GM15510 (cell line): ENCODE data around the gene KRT32.

Experiments used
- POLR2A ChIP-seq: IDR thresholded peaks from 3 replicates; pipeline ENCODE4 v1.6.1; 2011; ENCODE audit warnings: borderline replicate concordance; ENCODE audit not compliant: insufficient read length; ENCODE audit errors: extremely low read depth

The KRT32 gene

DNA sequence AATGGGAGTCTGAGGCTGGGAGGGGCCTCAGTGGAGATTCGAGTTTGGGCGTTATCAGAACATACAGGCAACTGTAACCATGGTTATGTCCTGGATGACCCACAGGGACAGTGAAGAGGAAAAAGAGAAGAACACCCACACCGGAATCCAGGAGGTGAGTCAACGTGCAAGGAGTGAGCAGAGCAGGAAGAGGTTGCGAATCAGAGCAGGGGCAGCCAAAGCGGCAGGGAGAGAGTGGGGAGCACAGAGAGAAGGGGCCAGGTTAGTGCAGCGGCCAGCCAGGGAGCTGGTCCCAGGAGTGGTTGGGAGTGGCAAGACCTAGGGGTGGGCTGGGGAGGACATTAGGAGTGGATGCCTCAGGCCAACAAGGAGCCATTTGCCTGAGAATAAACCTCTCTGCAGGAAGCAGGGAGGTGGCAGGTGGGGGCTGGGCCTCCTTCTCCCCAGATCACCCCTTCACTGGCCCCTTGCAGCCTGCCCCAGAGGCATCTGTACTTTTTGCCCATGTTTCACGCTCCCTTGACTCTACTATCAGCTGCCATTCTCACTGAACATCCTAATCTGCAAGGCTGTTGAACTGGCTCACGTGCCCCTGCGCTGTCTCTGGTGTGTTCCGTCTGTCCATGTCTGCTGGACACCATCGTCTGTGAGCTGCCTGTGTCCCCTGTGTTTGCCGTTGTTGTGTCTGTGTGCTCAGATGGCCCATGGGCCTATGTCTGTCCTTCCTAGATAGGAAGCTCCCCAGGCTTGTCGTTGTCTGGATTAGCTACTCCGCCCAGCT, 33.1 kb upstream of the KRT32 start:
- TF ChIP-seq POLR2A = no peak

DNA sequence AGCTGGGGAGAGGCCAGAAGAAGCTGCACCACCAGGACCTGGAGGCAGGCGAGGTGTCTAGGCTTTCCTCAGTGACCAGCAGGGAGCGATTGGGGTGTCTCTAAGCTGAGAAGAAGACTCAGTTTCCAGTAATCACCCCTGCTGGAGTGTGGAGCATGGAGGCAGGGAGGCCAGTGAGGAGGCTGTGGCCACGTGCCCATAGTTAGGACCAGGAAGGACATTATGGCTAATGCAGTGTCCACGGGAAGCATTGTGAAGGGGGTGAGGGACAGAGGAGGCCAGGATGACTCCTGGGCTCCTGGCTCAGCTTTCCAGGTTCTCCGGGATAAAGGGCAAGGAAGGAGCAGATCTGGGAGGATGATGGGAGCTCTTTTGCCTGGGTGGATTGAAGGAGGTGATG, 32.5 kb upstream of the KRT32 start:
- no peak for TF ChIP-seq POLR2A

DNA sequence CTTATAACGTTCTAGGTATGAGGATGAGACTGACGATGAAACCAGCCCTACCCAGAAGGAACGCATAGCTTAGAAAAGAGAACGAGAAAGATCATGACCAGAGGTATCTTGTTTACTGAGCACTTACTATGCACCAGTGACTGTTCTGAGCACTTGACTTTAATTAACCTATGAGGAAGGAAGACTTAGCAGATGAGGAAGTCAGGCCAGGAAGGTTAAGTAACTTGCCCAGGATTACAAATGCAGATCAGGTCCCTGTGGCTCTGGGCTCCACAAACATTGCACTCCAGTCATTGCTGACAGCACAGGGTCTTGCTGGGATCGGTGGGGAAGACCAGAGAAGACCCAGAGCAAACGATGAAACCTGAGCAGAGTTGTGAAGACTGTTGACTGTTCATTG, 31.1 kb upstream of the KRT32 start:
- no peak for TF ChIP-seq POLR2A

DNA sequence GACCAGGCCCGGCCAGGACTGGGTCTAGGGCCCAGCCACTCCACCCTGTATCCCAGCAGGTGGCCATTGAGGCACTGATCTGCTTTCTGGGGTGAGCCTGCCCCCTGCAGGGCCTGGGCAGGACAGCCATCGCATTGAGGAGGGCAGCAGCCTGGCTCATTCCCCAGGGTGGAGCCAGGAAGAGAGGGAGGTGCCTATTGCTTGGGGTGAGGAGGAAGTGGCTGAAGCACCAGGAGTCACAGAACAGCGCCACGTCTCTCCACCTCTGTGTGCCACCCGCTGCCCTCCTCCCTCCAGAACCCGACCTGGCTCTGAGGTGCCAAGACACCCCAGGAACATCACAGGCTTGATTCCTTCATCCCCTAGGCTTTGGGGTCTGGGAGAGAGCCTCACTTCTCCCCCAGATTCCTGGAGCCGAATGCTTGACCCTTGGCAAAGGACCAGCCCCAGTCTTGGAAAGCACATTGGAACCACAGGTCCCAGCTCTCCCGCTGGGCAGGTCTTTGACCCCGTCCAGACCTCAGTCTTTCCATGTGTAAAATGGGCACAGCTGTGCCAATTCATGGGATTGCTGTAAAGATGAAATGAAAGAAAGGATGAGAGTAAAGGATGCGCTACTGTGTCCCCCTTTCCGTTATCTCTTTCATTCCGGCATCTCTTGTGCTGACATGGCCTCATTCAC, 29.8 kb upstream of the KRT32 start:
- TF ChIP-seq POLR2A = no peak

DNA sequence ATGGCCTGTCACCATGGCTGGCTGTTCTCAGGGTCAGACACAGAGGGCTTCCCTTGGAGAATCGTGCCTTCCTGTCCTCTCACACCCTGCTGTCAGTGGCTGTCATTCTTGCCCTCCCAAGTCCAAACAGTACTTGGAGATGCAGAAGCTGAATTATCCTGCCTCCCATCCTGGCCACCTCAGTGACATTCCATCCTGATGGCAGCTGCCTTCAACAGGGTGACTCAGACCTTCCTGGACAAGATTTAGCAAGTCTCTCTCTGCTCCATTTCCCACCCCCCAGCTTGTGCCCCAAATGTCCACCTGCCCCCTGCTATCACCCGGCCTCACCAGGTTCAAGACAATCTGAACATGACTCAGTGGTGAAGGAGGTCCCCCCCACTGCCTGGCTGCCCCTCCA, 27.3 kb upstream of the KRT32 start:
- no peak for TF ChIP-seq POLR2A

DNA sequence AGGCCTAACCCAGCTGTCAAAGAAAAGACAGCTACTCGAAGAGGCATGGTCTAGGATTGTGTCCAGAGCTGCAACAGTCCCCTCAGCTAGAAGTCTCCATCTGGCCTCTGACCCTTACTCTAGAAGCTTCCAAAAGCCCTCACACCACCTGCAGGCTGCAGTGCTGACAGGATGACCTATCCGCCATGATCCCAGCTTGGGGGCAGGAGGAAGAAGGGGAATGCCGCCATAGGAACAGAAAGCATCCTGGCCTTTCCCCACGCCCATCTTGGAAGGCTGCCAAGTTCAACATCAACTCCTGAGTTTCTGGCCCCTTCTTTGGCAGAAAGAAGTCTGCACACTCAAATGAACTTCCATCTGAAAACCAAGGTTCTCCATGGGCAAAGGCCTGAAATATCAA, 25.6 kb upstream of the KRT32 start:
- TF ChIP-seq POLR2A = no peak

DNA sequence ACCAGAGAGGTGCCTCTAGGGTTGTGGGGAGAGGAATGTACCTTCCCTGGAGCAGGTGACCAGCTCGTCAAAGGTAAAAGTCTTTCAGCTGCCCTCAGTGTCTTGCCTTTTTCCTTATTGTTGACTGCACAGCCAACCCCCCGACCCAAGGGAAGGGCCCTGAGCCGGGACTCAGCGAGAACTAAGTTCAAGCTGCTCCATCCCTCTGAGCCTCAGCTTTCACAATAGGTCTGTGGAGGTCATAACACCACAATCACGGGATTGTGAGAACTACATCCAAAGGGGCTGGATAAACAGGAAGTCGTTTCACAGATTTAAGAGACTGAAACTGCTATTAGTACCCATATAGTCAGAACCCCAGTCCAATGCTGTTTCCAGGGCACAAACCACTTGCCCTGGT, 25.2 kb upstream of the KRT32 start:
- no peak for TF ChIP-seq POLR2A

DNA sequence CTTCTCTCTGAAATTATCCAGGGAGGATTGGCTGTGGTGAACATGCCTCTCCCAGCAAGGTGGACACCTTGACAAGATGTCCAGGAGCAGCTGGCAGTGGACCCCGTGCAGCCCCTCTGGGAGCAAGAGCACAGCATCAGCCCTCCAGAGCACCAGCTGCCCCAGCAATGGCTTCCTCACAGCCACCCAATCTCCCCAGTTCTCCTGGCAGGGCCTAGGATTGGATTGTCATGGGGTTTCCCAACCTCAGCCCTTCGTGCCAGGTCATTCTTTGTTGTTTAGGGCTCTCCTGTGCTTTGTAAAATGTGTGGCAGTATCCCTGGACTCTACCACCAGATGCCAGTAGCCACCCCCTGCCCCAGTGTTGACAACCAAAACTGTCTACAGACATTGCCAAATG, 24.3 kb upstream of the KRT32 start:
- TF ChIP-seq POLR2A = no peak

DNA sequence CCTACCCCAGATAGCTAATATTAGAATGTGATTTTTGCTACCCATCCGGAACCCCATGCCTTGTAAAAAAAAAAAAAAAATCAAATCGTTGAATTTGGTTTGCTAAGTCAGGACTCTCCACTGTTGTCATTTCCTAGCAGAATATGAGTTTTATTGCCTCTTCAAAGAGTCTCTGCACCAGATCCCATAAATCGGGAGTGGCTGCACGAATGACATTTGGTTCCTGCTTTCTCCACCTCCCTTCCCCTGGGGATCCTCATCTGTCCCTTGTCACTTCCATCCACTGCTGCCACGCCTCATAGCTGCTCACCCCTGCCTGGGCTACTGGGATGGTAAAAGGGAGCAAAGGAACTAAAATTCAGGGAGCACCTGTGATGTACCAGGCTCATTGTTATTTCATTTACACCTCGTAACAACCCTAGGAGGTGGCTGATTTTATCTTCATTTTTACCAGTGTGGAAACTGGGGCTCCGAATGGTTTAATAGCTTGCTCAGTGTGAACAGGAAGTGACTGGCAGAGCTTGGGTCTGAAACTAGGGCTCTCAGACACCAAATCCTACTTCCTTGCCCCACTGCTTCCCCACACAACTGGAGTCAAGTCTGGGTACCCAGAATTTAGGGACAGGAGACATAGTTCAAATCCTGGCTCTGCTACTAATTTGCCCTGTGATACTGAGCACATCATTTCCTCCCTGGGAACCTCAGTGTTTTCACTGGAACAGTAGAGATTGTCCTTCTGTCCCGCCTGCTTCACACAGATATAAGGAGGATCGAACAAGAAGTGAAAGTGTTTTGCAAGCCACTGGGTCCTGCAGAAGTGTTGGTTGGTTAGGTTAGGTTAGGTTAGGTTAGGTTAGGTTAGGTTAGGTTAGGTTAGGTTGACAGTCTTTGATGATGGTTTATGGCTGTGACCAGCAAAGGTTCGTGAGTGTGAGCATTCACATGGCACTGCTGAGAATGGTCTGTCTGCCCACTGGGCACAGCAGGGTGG, 23.1 kb upstream of the KRT32 start:
- TF ChIP-seq POLR2A = no peak

DNA sequence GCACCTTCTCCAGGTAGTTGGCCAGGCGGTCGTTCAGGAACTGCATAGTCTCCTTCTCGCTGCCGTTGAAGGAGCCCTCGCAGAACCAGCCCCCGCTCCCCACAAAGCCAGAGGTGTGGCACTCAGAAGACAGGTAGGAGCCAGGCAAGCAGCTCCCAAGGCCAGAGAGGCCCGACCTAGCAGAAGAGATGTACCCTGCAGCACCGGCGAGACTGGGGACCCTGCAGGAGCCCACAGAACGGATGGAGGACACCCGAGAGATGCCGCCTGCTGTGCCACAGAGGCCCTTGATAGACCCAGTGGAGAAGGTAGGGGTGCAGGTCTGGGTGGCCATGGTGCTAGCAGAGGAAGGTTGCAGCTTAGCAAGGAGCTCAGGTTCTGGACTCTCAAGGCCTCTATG, 22.3 kb upstream of the KRT32 start, which contains the start of gene KRT36:
KRT36 (minus strand) TSS at position 380 of the 400 bp plus-strand sequence; CDS start at position 334, 46 bp downstream.
- TF ChIP-seq POLR2A = no peak

DNA sequence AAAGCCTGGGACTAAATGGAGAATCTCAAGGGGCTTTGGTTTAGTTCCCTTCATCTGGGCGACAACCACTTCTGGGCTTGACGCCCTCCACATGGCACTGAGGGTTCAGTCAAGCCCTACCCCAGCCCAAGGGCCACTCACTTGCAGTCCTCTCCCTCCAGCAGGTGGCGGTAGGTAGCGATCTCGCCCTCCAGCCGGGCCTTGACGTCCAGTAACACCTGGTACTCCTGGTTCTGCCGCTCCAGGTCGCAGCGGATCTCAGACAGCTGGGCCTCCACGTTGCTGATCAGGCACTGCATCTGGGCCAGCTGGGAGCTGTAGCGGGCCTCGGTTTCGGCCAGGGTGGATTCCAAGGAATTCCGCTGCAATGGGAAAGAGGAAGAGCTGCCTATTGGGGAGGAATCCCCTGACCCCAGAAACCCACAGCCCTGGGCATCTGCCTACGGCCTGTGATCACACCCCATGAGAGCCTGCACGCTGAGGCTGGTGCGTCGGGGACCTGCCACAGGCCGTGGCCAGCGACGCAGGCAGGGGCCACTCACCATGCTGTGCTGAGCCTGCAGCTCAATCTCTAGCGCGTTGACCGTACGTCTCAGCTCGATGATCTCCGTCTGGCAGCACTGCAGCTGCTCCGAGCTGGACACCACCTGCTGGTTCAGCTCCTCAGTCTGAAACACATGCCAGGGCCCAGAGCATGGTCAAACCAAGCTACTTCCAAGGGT, 19.8 kb upstream of the KRT32 start:
- TF ChIP-seq POLR2A = no peak

DNA sequence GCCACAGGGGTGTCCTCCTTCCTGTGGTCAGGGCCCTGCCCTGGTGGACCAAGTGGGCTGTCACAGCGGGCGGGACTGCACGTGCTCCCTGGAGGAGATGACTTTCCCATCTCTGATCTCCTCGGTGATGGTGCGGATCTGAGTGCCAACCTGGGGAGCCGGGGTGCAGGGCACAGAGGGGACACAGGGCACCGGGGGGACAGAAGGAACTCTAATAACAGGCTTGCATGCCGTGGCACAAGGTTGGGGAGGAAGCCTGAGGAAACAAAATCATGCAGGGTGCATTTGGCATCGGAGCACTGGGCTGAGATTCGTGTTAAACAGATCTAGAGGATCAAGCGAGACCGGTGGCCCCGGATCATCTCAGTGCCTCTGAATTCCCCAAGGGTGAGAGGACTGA, 19.1 kb upstream of the KRT32 start:
- TF ChIP-seq POLR2A = no peak

DNA sequence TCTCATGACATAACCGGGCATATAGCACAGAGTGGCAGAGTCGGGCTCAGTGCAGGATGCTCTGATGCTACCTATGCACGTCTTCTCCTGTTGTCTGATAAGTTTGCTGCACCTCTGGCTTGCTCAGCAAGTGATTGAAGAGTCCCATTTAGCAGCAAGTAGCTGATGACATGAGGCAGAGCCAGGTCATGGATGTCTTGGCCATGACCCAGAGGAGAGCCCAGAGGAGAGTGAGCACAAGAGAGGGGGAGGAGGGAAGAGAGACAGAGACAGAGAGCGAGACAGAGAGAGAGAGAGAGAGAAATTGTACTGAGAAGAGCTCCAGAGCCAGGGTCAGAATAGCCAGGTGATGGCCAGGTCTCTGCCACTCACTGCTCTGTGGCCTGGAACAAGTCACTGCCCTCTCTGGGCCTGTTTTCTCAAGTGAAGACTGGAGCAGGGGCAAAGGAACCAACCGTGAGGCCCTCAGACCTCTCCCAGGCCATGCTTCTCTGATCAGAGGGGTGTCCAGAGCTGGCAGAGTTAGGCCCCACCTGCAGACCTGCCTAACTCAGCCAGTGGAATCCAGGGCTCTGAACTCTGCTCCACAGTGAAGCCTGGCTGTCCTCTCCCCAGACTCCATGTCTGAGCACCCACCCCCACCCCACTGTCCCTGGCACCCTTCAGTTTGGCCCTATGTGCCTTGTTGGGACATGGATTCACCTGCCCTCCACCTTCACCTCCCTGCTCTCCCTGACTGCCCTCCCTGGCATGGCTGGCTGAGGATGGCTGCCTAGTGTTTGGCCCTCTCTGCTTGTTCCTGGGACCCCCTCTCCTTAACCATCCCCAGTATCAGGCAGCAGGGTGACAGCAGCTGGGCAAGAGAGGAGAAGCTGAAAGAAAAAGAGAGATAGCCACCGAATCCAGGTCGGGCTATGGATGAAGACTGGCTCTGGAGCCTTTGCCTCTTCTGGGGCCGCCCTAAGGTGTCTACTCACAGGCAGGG, 18.0 kb upstream of the KRT32 start:
- no peak for TF ChIP-seq POLR2A
